ENCODE data around the gene CMA1. TPM values are rescaled to one million over a fixed set of nuclear protein-coding genes. Genes with fewer than 3 reads are reported as not detected.
"Not testable (repeated sequence)": the region's sequence is repeated elsewhere in the genome, so short reads cannot be mapped to it uniquely, and the experiment has no call there.

The CMA1 gene
- total and polyA plus RNA-seq, 2 experiments from 2014 or later = not detected

- H3K4me2 ChIP-seq = no peak overlapping the region
- no peaks in the 10 kb centered on the region for H3K36me3 ChIP-seq (ENCODE audit: insufficient read depth)
- Mint-ChIP-seq H3K9me3 (peaks cover 8% of the 10 kb centered on the region), H3K4me1 (no peaks in the 10 kb centered on the region), H3K36me3 (ENCODE audit: low read depth) (no peaks in the 10 kb centered on the region; the same call in 2 of the 3 replicates), H3K4me3 (no peak overlapping the region), H3K27me3 (ENCODE audit: insufficient read depth, low read depth, poor library complexity) (no peaks in the 10 kb centered on the region), H3K27ac (no peak overlapping the region)
- TF ChIP-seq NANOG (IDR thresholded peaks at IDR 0.05; ENCODE audit: borderline replicate concordance) (no peak), STAT1 (IDR thresholded peaks at IDR 0.05; ENCODE audit: unreplicated experiment) (no peak), CREB1 (CRISPR knock-in tag; IDR thresholded peaks at IDR 0.05; ENCODE audit: low read depth) (no peak), ZNF331 (CRISPR knock-in tag; IDR thresholded peaks at IDR 0.05; ENCODE audit: low read depth) (no peak), CTCF (conservative IDR thresholded peaks at IDR 0.05; ENCODE audit: low read depth in 2 of 2) (no peak), JUNB (IDR thresholded peaks at IDR 0.05; ENCODE audit: unreplicated experiment) (no peak), EZH2phosphoT487 (IDR thresholded peaks at IDR 0.05; ENCODE audit: unreplicated experiment) (no peak)
- TF ChIP-seq, protein P1, sequence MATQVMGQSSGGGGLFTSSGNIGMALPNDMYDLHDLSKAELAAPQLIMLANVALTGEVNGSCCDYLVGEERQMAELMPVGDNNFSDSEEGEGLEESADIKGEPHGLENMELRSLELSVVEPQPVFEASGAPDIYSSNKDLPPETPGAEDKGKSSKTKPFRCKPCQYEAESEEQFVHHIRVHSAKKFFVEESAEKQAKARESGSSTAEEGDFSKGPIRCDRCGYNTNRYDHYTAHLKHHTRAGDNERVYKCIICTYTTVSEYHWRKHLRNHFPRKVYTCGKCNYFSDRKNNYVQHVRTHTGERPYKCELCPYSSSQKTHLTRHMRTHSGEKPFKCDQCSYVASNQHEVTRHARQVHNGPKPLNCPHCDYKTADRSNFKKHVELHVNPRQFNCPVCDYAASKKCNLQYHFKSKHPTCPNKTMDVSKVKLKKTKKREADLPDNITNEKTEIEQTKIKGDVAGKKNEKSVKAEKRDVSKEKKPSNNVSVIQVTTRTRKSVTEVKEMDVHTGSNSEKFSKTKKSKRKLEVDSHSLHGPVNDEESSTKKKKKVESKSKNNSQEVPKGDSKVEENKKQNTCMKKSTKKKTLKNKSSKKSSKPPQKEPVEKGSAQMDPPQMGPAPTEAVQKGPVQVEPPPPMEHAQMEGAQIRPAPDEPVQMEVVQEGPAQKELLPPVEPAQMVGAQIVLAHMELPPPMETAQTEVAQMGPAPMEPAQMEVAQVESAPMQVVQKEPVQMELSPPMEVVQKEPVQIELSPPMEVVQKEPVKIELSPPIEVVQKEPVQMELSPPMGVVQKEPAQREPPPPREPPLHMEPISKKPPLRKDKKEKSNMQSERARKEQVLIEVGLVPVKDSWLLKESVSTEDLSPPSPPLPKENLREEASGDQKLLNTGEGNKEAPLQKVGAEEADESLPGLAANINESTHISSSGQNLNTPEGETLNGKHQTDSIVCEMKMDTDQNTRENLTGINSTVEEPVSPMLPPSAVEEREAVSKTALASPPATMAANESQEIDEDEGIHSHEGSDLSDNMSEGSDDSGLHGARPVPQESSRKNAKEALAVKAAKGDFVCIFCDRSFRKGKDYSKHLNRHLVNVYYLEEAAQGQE (IDR thresholded peaks at IDR 0.05; ENCODE audit: unreplicated experiment) = no peak
- H3F3A ChIP-seq (replicated peaks; ENCODE audit: low read depth) = no peaks in the 10 kb centered on the region
- H3K4me3 ChIP-seq = no peak overlapping the region
- DNase-seq (ENCODE audit: low spot score) (no peak), ATAC-seq (no peak)
- H3K9me2 ChIP-seq (ENCODE audit: insufficient read depth) = peaks cover 9% of the 10 kb centered on the region
- H3K79me2 ChIP-seq (replicated peaks; ENCODE audit: insufficient read depth) = no peaks in the 10 kb centered on the region
- no peaks in the 10 kb centered on the region for H3K4me1 ChIP-seq (ENCODE audit: insufficient read depth)
- no peak overlapping the region for H2AFZ ChIP-seq
- no peaks in the 10 kb centered on the region for H4K20me1 ChIP-seq (replicated peaks; ENCODE audit: insufficient read depth)
- no peak overlapping the region for H3K27ac ChIP-seq (ENCODE audit: low read depth)
- H3K27me3 ChIP-seq (ENCODE audit: insufficient read depth) = no peaks in the 10 kb centered on the region
These were observed 48.7 kb upstream of the CMA1 start for GRCh38 chr14:24556756-24557155.

GRCh38 chr14:24549064-24549463 is 41.0 kb upstream of the CMA1 start:
- H3K36me3 Mint-ChIP-seq (ENCODE audit: low read depth) = peaks cover 45% of the 10 kb centered on the region
- DNase-seq (ENCODE audit: low spot score); H3K4me1 Mint-ChIP-seq; H3K27me3 Mint-ChIP-seq (ENCODE audit: insufficient read depth, low read depth, poor library complexity); ATAC-seq; H3K4me2 ChIP-seq; H3K27ac Mint-ChIP-seq; H3K27ac ChIP-seq (ENCODE audit: low read depth); H3K4me3 ChIP-seq; H3K36me3 ChIP-seq (ENCODE audit: insufficient read depth); H3K27me3 ChIP-seq (ENCODE audit: insufficient read depth); H3F3A ChIP-seq (replicated peaks; ENCODE audit: low read depth); H2AFZ ChIP-seq; H3K4me1 ChIP-seq (ENCODE audit: insufficient read depth); H3K9me2 ChIP-seq (ENCODE audit: insufficient read depth); H3K79me2 ChIP-seq (replicated peaks; ENCODE audit: insufficient read depth); H4K20me1 ChIP-seq (replicated peaks; ENCODE audit: insufficient read depth); H3K4me3 Mint-ChIP-seq: not testable (repeated sequence)
- peaks cover 61% of the 10 kb centered on the region for H3K9me3 Mint-ChIP-seq

All from GM23338 (cell line).